Body of pancreas (tissue), 4 donors: ENCODE data around the gene CCSAP.

Experiments used
- CTCF ChIP-seq, 7 experiments: fragments of 450-650 bp in 4 of 7; fragments of 200-600 bp in 3 of 7; sonication (generic) in 3 of 7; IDR thresholded peaks; one replicate each; pipeline ENCODE4 v1.5.1; 2016 to 2019; ENCODE audit warnings: antibody characterized with exemption in 7 of 7
- POLR2A ChIP-seq, 3 donors: fragments of 450-650 bp; IDR thresholded peaks; one replicate each; pipeline ENCODE4 v1.6.1; 2016; ENCODE audit warnings: antibody characterized with exemption in 3 of 3, mild to moderate bottlenecking in 2 of 3

GRCh38 chr1:229310833-229311232, 32.0 kb downstream of the CCSAP start:
- TF ChIP-seq CTCF (IDR thresholded peaks at IDR 0.05) (no peak), POLR2A (IDR thresholded peaks at IDR 0.05) (no peak)
